ENCODE measurements around the gene TUBA4A. TPM values are rescaled to one million over a fixed set of nuclear protein-coding genes. Genes with fewer than 3 reads are reported as not detected.
A peak's percentile ranks its signal among the peaks of the same experiment; 100 is the strongest.

The TUBA4A gene
- total and polyA plus RNA-seq, 9 of the 15 experiments (the other 6 are each of a cell fraction or from before 2014, with no cell fraction given): 25.1 to 174 (median 42.4) TPM

DNA sequence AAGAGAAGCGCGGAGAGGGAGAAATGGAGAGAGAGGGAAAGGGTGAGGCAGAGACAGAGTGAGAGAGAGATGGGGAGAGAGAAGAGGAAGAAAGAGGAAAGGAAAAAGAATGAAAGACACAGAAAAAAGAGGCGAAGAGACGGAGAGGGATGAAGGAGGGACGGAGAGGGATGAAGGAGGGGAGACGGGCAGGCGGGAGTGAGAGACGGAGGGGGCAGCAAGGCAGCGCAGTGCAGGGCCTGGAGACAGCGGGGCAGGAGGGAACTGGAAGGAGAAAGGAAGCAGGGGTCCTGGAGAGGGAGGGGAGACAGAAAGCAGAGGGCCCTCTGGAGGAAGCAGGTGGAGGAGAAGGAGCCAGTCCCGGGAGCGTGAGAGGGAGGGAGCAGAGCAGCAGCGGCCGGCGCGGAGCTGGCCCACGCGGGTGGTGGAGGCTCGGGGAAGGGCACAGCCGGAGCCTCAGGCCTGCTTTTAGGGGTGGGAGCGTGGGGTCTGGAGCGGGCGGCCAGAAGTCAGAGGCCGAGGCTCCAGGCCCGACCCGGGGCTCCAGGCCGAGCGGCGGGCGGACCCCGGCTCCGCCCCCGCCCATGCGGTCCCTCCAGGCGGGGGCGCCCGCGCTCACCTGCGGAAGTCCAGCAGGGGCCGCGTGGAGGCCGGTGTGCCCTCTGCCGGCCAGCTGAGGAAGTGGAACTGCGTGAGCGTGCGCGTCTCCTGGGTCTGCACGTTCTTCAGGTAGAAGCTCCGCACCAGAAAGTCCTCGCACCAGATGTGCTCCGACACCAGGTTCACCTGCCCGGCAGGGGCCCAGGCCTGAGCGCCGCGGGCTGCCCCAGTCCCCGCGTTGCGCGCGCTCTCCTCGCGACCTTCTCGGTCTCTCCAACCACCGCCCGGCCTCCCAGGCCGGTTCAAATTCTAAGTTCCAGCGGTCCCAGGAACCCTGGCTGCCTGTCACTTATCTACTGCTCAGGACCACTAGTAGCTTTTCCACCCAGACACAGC, 40.9 kb upstream of the TUBA4A start (continued):
- TF ChIP-seq TRIM24 (IDR thresholded peaks at IDR 0.05) (no peak), HLTF (IDR thresholded peaks at IDR 0.05) (no peak), MTA3 (IDR thresholded peaks at IDR 0.05; ENCODE audit: borderline replicate concordance) (0 out of 2 replicates have a peak, but pooled peaks have one; percentile 75), ELF1 (tag; IDR thresholded peaks at IDR 0.05) (peak; percentile 90), WHSC1 (IDR thresholded peaks at IDR 0.05; ENCODE audit: low read length) (no peak), NFIX (CRISPR knock-in tag; IDR thresholded peaks at IDR 0.05; ENCODE audit: low read depth) (no peak), SRF (CRISPR knock-in tag; IDR thresholded peaks at IDR 0.05) (no peak), JUN (IDR thresholded peaks at IDR 0.05; ENCODE audit: borderline replicate concordance, low read depth, low read length) (peak; percentile 7; the same call in 1 of the 2 replicates), JUN (CRISPR knock-in tag; IDR thresholded peaks at IDR 0.05; ENCODE audit: borderline replicate concordance) (no peak), ILF3 (IDR thresholded peaks at IDR 0.05; ENCODE audit: borderline replicate concordance) (no peak), ZNF77 (CRISPR knock-in tag; IDR thresholded peaks at IDR 0.05) (no peak), NCOA6 (IDR thresholded peaks at IDR 0.05) (no peak), PYGO2 (tag; IDR thresholded peaks at IDR 0.05) (no peak), PHF21A (IDR thresholded peaks at IDR 0.05; ENCODE audit: borderline replicate concordance, low read depth) (no peak), ESRRA (IDR thresholded peaks at IDR 0.05; ENCODE audit: borderline replicate concordance, low read depth) (peak; percentile 63; the same call in 1 of the 2 replicates), FOS (IDR thresholded peaks at IDR 0.05; ENCODE audit: extremely low read depth, insufficient read length) (no peak)
- TF ChIP-seq, protein P1, sequence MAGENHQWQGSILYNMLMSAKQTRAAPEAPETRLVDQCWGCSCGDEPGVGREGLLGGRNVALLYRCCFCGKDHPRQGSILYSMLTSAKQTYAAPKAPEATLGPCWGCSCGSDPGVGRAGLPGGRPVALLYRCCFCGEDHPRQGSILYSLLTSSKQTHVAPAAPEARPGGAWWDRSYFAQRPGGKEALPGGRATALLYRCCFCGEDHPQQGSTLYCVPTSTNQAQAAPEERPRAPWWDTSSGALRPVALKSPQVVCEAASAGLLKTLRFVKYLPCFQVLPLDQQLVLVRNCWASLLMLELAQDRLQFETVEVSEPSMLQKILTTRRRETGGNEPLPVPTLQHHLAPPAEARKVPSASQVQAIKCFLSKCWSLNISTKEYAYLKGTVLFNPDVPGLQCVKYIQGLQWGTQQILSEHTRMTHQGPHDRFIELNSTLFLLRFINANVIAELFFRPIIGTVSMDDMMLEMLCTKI (IDR thresholded peaks at IDR 0.05; ENCODE audit: partially characterized antibody): no peak
- TF ChIP-seq, protein P2, sequence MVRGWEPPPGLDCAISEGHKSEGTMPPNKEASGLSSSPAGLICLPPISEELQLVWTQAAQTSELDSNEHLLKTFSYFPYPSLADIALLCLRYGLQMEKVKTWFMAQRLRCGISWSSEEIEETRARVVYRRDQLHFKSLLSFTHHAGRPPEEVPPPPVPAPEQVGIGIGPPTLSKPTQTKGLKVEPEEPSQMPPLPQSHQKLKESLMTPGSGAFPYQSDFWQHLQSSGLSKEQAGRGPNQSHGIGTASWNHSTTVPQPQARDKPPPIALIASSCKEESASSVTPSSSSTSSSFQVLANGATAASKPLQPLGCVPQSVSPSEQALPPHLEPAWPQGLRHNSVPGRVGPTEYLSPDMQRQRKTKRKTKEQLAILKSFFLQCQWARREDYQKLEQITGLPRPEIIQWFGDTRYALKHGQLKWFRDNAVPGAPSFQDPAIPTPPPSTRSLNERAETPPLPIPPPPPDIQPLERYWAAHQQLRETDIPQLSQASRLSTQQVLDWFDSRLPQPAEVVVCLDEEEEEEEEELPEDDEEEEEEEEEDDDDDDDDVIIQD (CRISPR knock-in tag; IDR thresholded peaks at IDR 0.05): no peak
- TF ChIP-seq, protein P3, sequence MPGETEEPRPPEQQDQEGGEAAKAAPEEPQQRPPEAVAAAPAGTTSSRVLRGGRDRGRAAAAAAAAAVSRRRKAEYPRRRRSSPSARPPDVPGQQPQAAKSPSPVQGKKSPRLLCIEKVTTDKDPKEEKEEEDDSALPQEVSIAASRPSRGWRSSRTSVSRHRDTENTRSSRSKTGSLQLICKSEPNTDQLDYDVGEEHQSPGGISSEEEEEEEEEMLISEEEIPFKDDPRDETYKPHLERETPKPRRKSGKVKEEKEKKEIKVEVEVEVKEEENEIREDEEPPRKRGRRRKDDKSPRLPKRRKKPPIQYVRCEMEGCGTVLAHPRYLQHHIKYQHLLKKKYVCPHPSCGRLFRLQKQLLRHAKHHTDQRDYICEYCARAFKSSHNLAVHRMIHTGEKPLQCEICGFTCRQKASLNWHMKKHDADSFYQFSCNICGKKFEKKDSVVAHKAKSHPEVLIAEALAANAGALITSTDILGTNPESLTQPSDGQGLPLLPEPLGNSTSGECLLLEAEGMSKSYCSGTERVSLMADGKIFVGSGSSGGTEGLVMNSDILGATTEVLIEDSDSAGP (CRISPR knock-in tag; IDR thresholded peaks at IDR 0.05): no peak
- TF ChIP-seq, protein P4, sequence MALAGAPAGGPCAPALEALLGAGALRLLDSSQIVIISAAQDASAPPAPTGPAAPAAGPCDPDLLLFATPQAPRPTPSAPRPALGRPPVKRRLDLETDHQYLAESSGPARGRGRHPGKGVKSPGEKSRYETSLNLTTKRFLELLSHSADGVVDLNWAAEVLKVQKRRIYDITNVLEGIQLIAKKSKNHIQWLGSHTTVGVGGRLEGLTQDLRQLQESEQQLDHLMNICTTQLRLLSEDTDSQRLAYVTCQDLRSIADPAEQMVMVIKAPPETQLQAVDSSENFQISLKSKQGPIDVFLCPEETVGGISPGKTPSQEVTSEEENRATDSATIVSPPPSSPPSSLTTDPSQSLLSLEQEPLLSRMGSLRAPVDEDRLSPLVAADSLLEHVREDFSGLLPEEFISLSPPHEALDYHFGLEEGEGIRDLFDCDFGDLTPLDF (CRISPR knock-in tag; IDR thresholded peaks at IDR 0.05): 0 out of 2 replicates have a peak, but pooled peaks have one; percentile 45
- TF ChIP-seq, protein P5, sequence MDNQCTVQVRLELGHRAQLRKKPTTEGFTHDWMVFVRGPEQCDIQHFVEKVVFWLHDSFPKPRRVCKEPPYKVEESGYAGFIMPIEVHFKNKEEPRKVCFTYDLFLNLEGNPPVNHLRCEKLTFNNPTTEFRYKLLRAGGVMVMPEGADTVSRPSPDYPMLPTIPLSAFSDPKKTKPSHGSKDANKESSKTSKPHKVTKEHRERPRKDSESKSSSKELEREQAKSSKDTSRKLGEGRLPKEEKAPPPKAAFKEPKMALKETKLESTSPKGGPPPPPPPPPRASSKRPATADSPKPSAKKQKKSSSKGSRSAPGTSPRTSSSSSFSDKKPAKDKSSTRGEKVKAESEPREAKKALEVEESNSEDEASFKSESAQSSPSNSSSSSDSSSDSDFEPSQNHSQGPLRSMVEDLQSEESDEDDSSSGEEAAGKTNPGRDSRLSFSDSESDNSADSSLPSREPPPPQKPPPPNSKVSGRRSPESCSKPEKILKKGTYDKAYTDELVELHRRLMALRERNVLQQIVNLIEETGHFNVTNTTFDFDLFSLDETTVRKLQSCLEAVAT (IDR thresholded peaks at IDR 0.05): peak in 1 of 2 experiments; percentile 57; a peak in 1 of 4 replicates
